Natural killer cell treated with Interleukin-12 subunit alpha and Interleukin-12 subunit beta and Interleukin-15 and Interleukin-18, amount 100 ng/mL, for 72 hours (primary cell): ENCODE measurements around the gene MAPKAPK5. TPM values are rescaled to one million over a fixed set of nuclear protein-coding genes. Genes with fewer than 3 reads are reported as not detected.
"Not testable (repeated sequence)": the region's sequence is repeated elsewhere in the genome, so short reads cannot be mapped to it uniquely, and the experiment has no call there.

Source experiments
- ATAC-seq, 2 donors: fragments of 150-1000 bp; cut with Tn5 transposase in 1 of 2; sonication (Bioruptor Pico), chemical (Tn5 transposase) in 1 of 2; 2 replicates each; pipeline ENCODE4 v1.10.0; 2021
- DNase-seq: peaks from one replicate; pipeline ENCODE4 v3.0.0; 2022; ENCODE audit warnings: low spot score
- H3K27ac Mint-ChIP-seq, 2 donors: 1 replicate in 1 of 2; 2 replicates in 1 of 2; pipeline ENCODE4 v1.8.0; 2022; ENCODE audit warnings: mixed read lengths in 2 of 2, mild to moderate bottlenecking in 1 of 2, moderate library complexity in 1 of 2
- H3K27me3 Mint-ChIP-seq, 2 donors: 1 replicate in 1 of 2; 2 replicates in 1 of 2; pipeline ENCODE4 v1.8.0; 2022; ENCODE audit warnings: mixed read lengths in 2 of 2
- H3K36me3 Mint-ChIP-seq: one replicate; pipeline ENCODE4 v1.8.0; 2022; ENCODE audit warnings: mixed read lengths
- H3K4me1 Mint-ChIP-seq, 2 donors: 1 replicate in 1 of 2; 2 replicates in 1 of 2; pipeline ENCODE4 v1.8.0; 2022; ENCODE audit warnings: low read depth in 2 of 2, mixed read lengths in 2 of 2, mild to moderate bottlenecking in 1 of 2
- H3K4me3 Mint-ChIP-seq: one replicate; pipeline ENCODE4 v1.8.0; 2022; ENCODE audit warnings: mixed read lengths
- H3K9me3 Mint-ChIP-seq: 2 replicates; pipeline ENCODE4 v1.8.0; 2022; ENCODE audit warnings: mixed read lengths
- total RNA-seq, 2 donors: library from RNA; stranded (reverse); gene quantifications; one replicate each; pipeline ENCODE4 v1.2.3, GENCODE V29; 2022

Gene MAPKAPK5
- total RNA-seq, 2 donors from 2014 or later, result 64.3 to 84.2 TPM

- no peak for ATAC-seq
- no peaks in the 10 kb centered on the region for H3K36me3 Mint-ChIP-seq
Observed at GRCh38 chr12:111932241-111932640, 90.2 kb downstream of the MAPKAPK5 start.

GRCh38 chr12:111936869-111937268, 94.8 kb downstream of the MAPKAPK5 start:
- ATAC-seq, result no peak
- Mint-ChIP-seq H3K36me3 (no peaks in the 10 kb centered on the region), H3K27me3 (no peaks in the 10 kb centered on the region), H3K4me3 (no peak overlapping the region), H3K9me3 (no peaks in the 10 kb centered on the region), H3K4me1 (no peaks in the 10 kb centered on the region), H3K27ac (no peak overlapping the region)
- no peak for DNase-seq

More at GRCh38 chr12:111932241-111932640, 90.2 kb downstream of the MAPKAPK5 start:
- no peaks in the 10 kb centered on the region for H3K9me3 Mint-ChIP-seq
- H3K27ac Mint-ChIP-seq, result no peak overlapping the region
- H3K4me3 Mint-ChIP-seq, result no peak overlapping the region
- no peak for DNase-seq
- no peaks in the 10 kb centered on the region for H3K27me3 Mint-ChIP-seq
- H3K4me1 Mint-ChIP-seq, result no peaks in the 10 kb centered on the region

- Mint-ChIP-seq H3K4me1 (no peaks in the 10 kb centered on the region), H3K36me3 (no peaks in the 10 kb centered on the region), H3K27ac (no peak overlapping the region), H3K27me3 (no peaks in the 10 kb centered on the region), H3K4me3 (no peak overlapping the region), H3K9me3 (no peaks in the 10 kb centered on the region)
- DNase-seq (no peak), ATAC-seq (no peak)
Observed at GRCh38 chr12:111937429-111937828, 95.4 kb downstream of the MAPKAPK5 start.

GRCh38 chr12:111942557-111942956, 100.5 kb downstream of the MAPKAPK5 start:
- no peaks in the 10 kb centered on the region for H3K9me3 Mint-ChIP-seq
- no peak overlapping the region for H3K4me3 Mint-ChIP-seq
- ATAC-seq (no peak), DNase-seq (no peak)
- H3K36me3 Mint-ChIP-seq, result no peaks in the 10 kb centered on the region
- H3K27me3 Mint-ChIP-seq, result no peaks in the 10 kb centered on the region
- H3K4me1 Mint-ChIP-seq, result no peaks in the 10 kb centered on the region
- no peak overlapping the region for H3K27ac Mint-ChIP-seq

GRCh38 chr12:111943929-111944328, 101.9 kb downstream of the MAPKAPK5 start:
- H3K4me1 Mint-ChIP-seq, result no peaks in the 10 kb centered on the region
- no peaks in the 10 kb centered on the region for H3K36me3 Mint-ChIP-seq
- ATAC-seq (no peak), DNase-seq (no peak)
- H3K27ac Mint-ChIP-seq, result peak overlapping the region in 1 of 2 donors; percentile 56
- no peak overlapping the region for H3K4me3 Mint-ChIP-seq
- no peaks in the 10 kb centered on the region for H3K9me3 Mint-ChIP-seq
- peaks cover 0 to 4% of the 10 kb centered on the region in 2 donors for H3K27me3 Mint-ChIP-seq

- H3K9me3 Mint-ChIP-seq, H3K27ac Mint-ChIP-seq, H3K4me3 Mint-ChIP-seq: not testable (repeated sequence)
Observed at GRCh38 chr12:111950961-111951676, 109.1 kb downstream of the MAPKAPK5 start.

More at GRCh38 chr12:111950961-111951676, 109.1 kb downstream of the MAPKAPK5 start:
- not testable (repeated sequence) for H3K36me3 Mint-ChIP-seq, DNase-seq, H3K27me3 Mint-ChIP-seq
- peaks cover 13 to 16% of the 10 kb centered on the region in 2 donors for H3K4me1 Mint-ChIP-seq
- ATAC-seq, result peak in 1 of 2 donors; percentile 59

Other genes starting within 250 kb of the MAPKAPK5 start
- 10 to 100 TPM; 32.8 to 67.7 TPM for gene ATXN2, start 242.9 kb upstream of the MAPKAPK5 start, total RNA-seq
- 10 to 100 TPM; 20.6 to 22.3 TPM for gene BRAP, start 156.3 kb upstream of the MAPKAPK5 start, total RNA-seq
- 10 to 100 TPM; 28.4 to 40.8 TPM for gene ACAD10, start 156.2 kb upstream of the MAPKAPK5 start, total RNA-seq
- gene ALDH2, start 75.3 kb upstream of the MAPKAPK5 start, total RNA-seq, result not detected
- 10 to 100 TPM in 1 of 2 donors, 1 to 10 TPM in 1; 6.2 to 17.3 TPM for gene TMEM116, start 170.9 kb downstream of the MAPKAPK5 start, total RNA-seq
- gene ERP29, start 171.2 kb downstream of the MAPKAPK5 start, total RNA-seq, result 10 to 100 TPM; 46.0 to 61.7 TPM